Hepatocyte (in vitro differentiated cells): ENCODE results near the gene IQGAP2. TPM values are rescaled to one million over a fixed set of nuclear protein-coding genes. Genes with fewer than 3 reads are reported as not detected.

ENCODE experiments used
- DNase-seq: peaks from one replicate; pipeline ENCODE4 v3.0.0-alpha.2; 2016; ENCODE audit warnings: low spot score
- H2AFZ ChIP-seq: fragments of 200-600 bp; sonication (generic); 2 replicates; pipeline ENCODE4 v1.6.0; 2016; ENCODE audit warnings: antibody characterized with exemption, mild to moderate bottlenecking
- H3K27ac ChIP-seq: fragments of 200-600 bp; sonication (generic); 2 replicates; pipeline ENCODE4 v1.5.1; 2016; ENCODE audit warnings: mild to moderate bottlenecking
- H3K27me3 ChIP-seq: fragments of 200-600 bp; sonication (generic); 2 replicates; pipeline ENCODE4 v1.6.1; 2016
- H3K36me3 ChIP-seq: fragments of 200-600 bp; sonication (generic); replicated peaks from 2 replicates; pipeline ENCODE4 v1.5.1; 2016; ENCODE audit warnings: low read depth; ENCODE audit not compliant: insufficient read depth
- H3K4me1 ChIP-seq: fragments of 200-600 bp; sonication (generic); 2 replicates; pipeline ENCODE4 v1.5.1; 2016; ENCODE audit warnings: mild to moderate bottlenecking, moderate library complexity; ENCODE audit not compliant: insufficient read depth
- H3K4me2 ChIP-seq: fragments of 200-600 bp; sonication (generic); 2 replicates; pipeline ENCODE4 v1.6.0; 2016
- H3K4me3 ChIP-seq: fragments of 200-600 bp; sonication (generic); 2 replicates; pipeline ENCODE4 v1.5.1; 2016; ENCODE audit warnings: mild to moderate bottlenecking
- H3K79me2 ChIP-seq: fragments of 200-600 bp; sonication (generic); 2 replicates; pipeline ENCODE4 v1.6.0; 2017; ENCODE audit warnings: mild to moderate bottlenecking
- H3K9me2 ChIP-seq: fragments of 200-600 bp; sonication (generic); replicated peaks from 2 replicates; pipeline ENCODE4 v1.6.0; 2017; ENCODE audit warnings: mild to moderate bottlenecking; ENCODE audit not compliant: insufficient read depth
- H3K9me3 ChIP-seq: fragments of 200-600 bp; sonication (generic); 2 replicates; pipeline ENCODE4 v1.5.1; 2016; ENCODE audit warnings: low read depth, mild to moderate bottlenecking
- H4K20me1 ChIP-seq: fragments of 200-600 bp; sonication (generic); 2 replicates; pipeline ENCODE4 v1.6.0; 2016; ENCODE audit warnings: mild to moderate bottlenecking; ENCODE audit not compliant: insufficient read depth, poor library complexity, severe bottlenecking
- EZH2 ChIP-seq: fragments of 200-600 bp; sonication (generic); IDR thresholded peaks from 2 replicates; pipeline ENCODE4 v1.6.1; 2016; ENCODE audit warnings: antibody characterized with exemption, mild to moderate bottlenecking, borderline replicate concordance
- EZH2phosphoT487 ChIP-seq: fragments of 200-600 bp; sonication (generic); IDR thresholded peaks from one replicate; pipeline ENCODE4 v1.6.1; 2018; ENCODE audit warnings: antibody characterized with exemption, mild to moderate bottlenecking, low read depth, moderate library complexity; ENCODE audit not compliant: unreplicated experiment, severe bottlenecking
- WGBS: methylation state at CpG from one replicate; pipeline ENCODE4 v1.1.6; 2016; ENCODE audit warnings: low lambda C conversion rate; ENCODE audit errors: missing lambda C conversion rate; 5-methylcytosine and 5-hydroxymethylcytosine counted together
- polyA plus RNA-seq: library from polyadenylated mRNA; unstranded; fragments of >200 nt; fragmentation: Nextera tagmentation; extraction: Ambion mirVana; gene quantifications from 2 replicates; pipeline ENCODE4 v1.2.1, GENCODE V29; 2016
- total RNA-seq: library from RNA; depleted of rRNA; stranded (reverse); fragments of >200 nt; gene quantifications from 2 replicates; pipeline ENCODE4 v1.2.3, GENCODE V29; 2014
- TF ChIP-seq, protein P1 (sequence below): fragments of 200-600 bp; sonication (generic); IDR thresholded peaks from 2 replicates; pipeline ENCODE4 v1.5.1; 2016; ENCODE audit warnings: antibody characterized with exemption, mild to moderate bottlenecking; ENCODE audit not compliant: poor library complexity

IQGAP2 gene
- total and polyA plus RNA-seq, 2 experiments from 2014 or later = 37.2 to 78.9 TPM

DNA sequence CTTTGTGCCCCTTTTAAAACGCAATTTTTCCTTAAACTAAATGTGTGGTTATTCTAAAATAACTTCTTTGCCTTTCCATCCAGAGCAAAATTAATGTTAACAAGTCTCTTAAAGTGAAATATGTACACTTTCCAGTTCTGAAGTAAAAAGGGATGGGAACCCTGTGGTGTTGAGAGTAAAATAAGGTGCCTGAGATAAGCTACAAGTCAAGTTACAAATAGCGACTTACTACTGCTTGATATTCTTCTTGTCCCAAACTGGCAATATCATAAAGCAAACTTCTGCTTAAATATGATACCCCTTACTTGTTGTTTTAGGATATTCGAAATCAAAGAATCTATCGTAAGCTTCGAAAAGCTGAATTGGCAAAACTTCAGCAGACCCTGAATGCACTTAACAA lies 294.6 kb downstream of the IQGAP2 start:
- no peak for DNase-seq
- H3K36me3 ChIP-seq = no peaks in the 10 kb centered on the region
- TF ChIP-seq, protein P1, sequence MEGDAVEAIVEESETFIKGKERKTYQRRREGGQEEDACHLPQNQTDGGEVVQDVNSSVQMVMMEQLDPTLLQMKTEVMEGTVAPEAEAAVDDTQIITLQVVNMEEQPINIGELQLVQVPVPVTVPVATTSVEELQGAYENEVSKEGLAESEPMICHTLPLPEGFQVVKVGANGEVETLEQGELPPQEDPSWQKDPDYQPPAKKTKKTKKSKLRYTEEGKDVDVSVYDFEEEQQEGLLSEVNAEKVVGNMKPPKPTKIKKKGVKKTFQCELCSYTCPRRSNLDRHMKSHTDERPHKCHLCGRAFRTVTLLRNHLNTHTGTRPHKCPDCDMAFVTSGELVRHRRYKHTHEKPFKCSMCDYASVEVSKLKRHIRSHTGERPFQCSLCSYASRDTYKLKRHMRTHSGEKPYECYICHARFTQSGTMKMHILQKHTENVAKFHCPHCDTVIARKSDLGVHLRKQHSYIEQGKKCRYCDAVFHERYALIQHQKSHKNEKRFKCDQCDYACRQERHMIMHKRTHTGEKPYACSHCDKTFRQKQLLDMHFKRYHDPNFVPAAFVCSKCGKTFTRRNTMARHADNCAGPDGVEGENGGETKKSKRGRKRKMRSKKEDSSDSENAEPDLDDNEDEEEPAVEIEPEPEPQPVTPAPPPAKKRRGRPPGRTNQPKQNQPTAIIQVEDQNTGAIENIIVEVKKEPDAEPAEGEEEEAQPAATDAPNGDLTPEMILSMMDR = no peak
- TF ChIP-seq EZH2 (no peak), EZH2phosphoT487 (no peak)
- no peaks in the 10 kb centered on the region for H3K9me2 ChIP-seq
- no peak overlapping the region for H3K27ac ChIP-seq
- no peaks in the 10 kb centered on the region for H3K27me3 ChIP-seq
- no peak overlapping the region for H3K4me2 ChIP-seq
- no peaks in the 10 kb centered on the region for H3K4me1 ChIP-seq
- H4K20me1 ChIP-seq = no peaks in the 10 kb centered on the region
- no peak overlapping the region for H3K4me3 ChIP-seq
- no peaks in the 10 kb centered on the region for H3K79me2 ChIP-seq
- no peak overlapping the region for H2AFZ ChIP-seq
- 96% methylated on average over 5 of the region's 5 CpGs for WGBS
- no peaks in the 10 kb centered on the region for H3K9me3 ChIP-seq

DNA sequence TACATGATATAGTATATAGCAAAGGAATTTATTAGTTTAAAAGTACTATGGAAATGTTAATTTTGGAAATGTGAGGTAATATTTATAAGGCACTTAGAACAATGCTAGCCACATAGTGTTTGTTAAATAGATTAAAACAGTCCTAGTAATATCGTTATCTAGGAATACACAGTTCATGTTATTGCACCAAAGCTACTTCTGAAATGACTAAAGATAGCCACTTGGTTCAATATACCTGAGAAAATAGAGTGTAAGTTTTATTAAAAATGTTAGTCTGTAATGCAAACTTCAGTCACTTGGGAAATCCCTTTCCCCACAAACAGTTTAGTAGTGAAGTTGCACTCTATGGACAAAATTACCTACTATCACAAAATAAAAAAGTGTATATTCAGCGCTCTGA lies 297.5 kb downstream of the IQGAP2 start:
- Histone ChIP-seq H3K4me2 (no peak overlapping the region), H2AFZ (no peak overlapping the region), H4K20me1 (no peaks in the 10 kb centered on the region), H3K79me2 (no peaks in the 10 kb centered on the region), H3K4me1 (no peaks in the 10 kb centered on the region), H3K36me3 (no peaks in the 10 kb centered on the region), H3K9me2 (no peaks in the 10 kb centered on the region), H3K27me3 (no peaks in the 10 kb centered on the region), H3K9me3 (no peaks in the 10 kb centered on the region), H3K27ac (no peak overlapping the region), H3K4me3 (no peak overlapping the region)
- no peak for DNase-seq
- WGBS = 93% methylated on average over 2 of the region's 2 CpGs
- no peak for TF ChIP-seq EZH2
- no peak for TF ChIP-seq EZH2phosphoT487
- TF ChIP-seq, protein P1 = no peak

DNA sequence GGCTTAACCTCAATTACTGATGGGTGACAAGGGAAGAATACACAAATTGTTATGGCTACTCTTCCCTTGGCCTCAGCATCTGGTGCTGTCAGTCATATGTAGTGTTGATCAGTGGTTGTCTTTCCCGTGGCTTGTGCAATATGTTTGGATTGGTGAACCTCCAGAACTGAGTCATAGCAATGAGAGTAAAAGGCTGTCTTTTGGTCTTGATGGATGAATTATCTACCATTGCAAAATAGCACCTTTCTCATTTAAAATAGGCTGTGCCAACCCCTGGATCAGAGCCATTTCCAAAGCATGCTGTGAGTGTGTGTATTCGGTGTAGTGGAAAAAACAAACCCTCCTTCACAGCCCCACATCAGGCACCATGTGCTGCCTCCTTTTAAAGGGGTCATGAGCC lies 298.2 kb downstream of the IQGAP2 start:
- Histone ChIP-seq H3K27me3 (no peaks in the 10 kb centered on the region), H3K36me3 (no peaks in the 10 kb centered on the region), H3K27ac (no peak overlapping the region), H3K9me3 (no peaks in the 10 kb centered on the region), H3K9me2 (no peaks in the 10 kb centered on the region), H2AFZ (no peak overlapping the region), H3K79me2 (no peaks in the 10 kb centered on the region), H3K4me3 (no peak overlapping the region), H3K4me2 (no peak overlapping the region), H3K4me1 (no peaks in the 10 kb centered on the region), H4K20me1 (no peaks in the 10 kb centered on the region)
- no peak for DNase-seq
- 86% methylated on average over 2 of the region's 2 CpGs for whole genome bisulfite sequencing
- TF ChIP-seq, protein P1 = no peak
- no peak for TF ChIP-seq EZH2
- no peak for TF ChIP-seq EZH2phosphoT487

DNA sequence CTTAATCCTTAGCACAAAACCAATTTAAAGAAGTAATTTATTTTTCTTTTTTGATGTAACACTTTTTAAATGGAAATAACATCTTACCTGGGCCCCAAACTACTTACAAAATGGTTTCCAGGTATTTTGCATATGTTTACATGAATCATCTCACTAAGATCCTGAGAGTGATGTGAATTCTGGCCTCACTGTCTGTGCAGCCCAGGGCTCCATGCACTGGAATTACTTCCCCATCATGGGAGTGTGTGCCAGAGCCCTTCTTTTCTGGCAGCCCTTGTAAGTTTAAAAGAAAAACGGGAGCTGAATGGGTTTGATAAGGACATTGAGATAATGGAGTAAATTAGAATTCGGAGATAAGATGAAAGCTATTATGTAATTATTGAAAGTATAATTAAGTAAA lies 300.6 kb downstream of the IQGAP2 start:
- Histone ChIP-seq H3K79me2 (no peaks in the 10 kb centered on the region), H3K36me3 (no peaks in the 10 kb centered on the region), H4K20me1 (no peaks in the 10 kb centered on the region), H3K4me1 (no peaks in the 10 kb centered on the region), H3K27ac (no peak overlapping the region), H3K9me3 (no peaks in the 10 kb centered on the region), H3K27me3 (no peaks in the 10 kb centered on the region), H2AFZ (no peak overlapping the region), H3K4me2 (no peak overlapping the region), H3K4me3 (no peak overlapping the region), H3K9me2 (no peaks in the 10 kb centered on the region)
- TF ChIP-seq EZH2 = no peak
- DNase-seq = no peak
- WGBS = 53% methylated on average over 2 of the region's 2 CpGs
